HG03064 (cell line): ENCODE results near the gene TPK1.
"Not testable (repeated sequence)": the region's sequence is repeated elsewhere in the genome, so short reads cannot be mapped to it uniquely, and the experiment has no call there.

ENCODE experiments used
- ATAC-seq: cut with Tn5 transposase; IDR thresholded peaks from one replicate; pipeline ENCODE4 v1.9.1; 2021; ENCODE audit warnings: low read depth; ENCODE audit not compliant: unreplicated experiment

Gene TPK1

GRCh38 chr7:144826208-144826607 lies 9.6 kb downstream of the TPK1 start:
- ATAC-seq, result no peak

DNA sequence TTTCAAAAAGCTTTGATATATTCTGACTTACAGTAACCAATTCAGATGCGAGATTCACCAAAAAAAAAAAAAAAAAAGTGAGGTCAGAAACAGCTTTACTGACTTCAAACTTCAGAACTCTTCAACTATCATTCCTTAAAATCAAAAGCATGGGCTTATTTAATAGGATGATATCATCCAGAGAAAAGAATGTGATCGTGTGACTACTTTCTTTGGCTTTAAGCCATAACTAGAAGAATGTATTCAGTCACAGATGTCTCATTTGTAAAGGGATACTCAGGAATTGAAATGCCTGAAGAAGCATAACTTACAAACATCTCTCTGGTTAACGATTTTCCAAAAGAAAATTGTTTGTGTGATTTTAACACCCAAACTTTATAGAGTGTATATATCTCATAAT lies 11.5 kb downstream of the TPK1 start:
- ATAC-seq, result no peak

- ATAC-seq, result no peak
Observed at GRCh38 chr7:144822223-144822622, 13.6 kb downstream of the TPK1 start.

DNA sequence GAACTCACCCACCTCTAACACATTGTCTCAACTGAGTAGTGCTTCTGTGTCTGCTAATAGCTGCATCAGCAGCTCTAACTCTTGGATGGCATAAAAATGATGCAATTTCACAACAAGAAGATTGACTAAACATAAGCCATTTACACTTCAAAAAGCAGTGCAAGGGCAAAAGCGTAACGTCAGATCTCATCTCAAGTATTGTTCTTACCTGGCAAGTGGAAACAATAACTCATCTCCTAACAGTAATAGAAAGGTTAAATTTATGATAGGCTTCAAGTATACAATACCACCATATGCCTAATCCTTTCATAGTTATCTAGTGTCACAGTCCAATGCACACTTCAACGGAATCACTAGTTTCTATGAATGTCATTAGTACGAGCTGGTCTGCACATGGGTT lies 14.8 kb downstream of the TPK1 start:
- peak; percentile 43 for ATAC-seq

GRCh38 chr7:144820552-144820951 lies 15.3 kb downstream of the TPK1 start:
- peak; percentile 30 for ATAC-seq

DNA sequence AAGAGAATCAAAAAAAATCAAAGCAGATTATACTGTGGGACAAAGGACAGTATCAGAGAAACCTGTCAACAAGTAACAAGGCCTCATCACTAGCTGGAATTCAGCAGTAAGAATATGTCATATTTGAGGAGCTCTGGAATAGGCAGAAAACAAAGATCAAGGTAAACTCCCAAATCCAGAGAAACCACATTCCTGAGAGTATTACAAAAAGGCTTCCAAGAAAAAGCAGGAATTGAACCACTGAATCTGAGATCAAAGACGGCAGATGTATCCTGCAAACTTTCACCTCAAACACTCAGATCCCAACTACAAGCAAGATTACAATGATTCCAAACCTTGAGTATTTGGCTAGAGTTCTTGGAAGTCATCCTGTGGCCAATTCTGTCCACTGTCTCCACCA lies 16.3 kb downstream of the TPK1 start:
- no peak for ATAC-seq

DNA sequence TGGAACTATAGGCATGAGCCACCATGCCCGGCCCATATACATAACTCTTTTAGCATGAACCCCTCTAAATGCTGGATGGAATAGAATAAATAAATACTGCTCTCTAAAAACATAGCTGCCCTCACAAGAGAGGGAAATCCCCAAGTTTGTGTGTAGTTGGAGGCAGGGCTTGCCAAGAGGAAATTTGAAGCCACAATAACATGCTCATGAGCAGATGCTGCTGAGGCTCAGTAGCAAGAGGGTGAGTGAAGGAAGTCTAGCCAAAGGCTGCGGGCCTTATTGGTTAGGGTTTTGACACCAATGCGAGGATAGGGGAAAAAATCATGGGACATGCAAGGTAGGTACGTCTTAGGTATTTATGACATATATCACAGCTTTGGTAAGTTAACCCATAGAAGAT lies 17.3 kb downstream of the TPK1 start:
- peak; percentile 55 for ATAC-seq

- no peak for ATAC-seq
Observed at GRCh38 chr7:144817001-144817400, 18.9 kb downstream of the TPK1 start.

GRCh38 chr7:144814299-144814698 lies 21.6 kb downstream of the TPK1 start:
- ATAC-seq, result no peak

DNA sequence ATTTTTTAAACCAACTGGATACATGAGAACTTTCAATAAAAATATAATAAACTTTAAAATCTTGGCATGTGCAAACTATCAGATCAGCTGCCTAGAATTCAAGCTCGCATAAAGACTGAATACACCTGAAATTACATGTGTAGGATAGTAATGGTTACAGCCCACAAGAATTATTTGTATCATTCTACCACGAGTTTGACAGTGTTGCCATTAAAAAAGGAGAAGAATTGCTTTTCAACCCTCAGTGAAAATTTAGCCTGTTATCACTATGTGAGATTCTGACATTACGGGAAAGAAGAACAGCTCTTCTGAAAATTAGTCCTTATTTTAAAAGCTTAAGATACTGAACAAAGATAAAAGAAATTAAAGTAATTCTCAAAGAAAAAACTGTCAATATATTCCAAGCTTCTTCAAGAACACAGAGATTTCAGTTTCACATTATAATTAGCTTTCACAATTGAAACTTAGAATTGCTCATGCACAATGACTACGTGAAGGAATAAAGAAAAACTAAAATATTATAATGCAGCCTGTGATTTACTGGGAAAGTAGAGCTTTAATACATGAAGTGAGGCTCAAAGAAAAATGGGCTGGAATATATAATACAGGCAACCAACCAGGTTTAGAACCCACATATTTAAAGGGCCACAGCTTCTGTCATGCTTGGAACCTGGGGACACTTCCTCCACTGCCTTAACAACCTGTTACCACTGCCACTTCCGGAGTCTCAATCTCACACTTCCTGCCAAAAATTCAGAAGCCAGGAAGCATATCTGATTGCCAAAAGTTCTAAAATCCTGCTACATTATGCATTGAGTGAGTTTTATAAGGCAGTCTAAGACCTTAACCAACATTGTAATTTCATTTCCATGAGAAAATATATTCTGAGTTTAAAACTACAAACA lies 23.2 kb downstream of the TPK1 start:
- ATAC-seq, result peak; percentile 84

DNA sequence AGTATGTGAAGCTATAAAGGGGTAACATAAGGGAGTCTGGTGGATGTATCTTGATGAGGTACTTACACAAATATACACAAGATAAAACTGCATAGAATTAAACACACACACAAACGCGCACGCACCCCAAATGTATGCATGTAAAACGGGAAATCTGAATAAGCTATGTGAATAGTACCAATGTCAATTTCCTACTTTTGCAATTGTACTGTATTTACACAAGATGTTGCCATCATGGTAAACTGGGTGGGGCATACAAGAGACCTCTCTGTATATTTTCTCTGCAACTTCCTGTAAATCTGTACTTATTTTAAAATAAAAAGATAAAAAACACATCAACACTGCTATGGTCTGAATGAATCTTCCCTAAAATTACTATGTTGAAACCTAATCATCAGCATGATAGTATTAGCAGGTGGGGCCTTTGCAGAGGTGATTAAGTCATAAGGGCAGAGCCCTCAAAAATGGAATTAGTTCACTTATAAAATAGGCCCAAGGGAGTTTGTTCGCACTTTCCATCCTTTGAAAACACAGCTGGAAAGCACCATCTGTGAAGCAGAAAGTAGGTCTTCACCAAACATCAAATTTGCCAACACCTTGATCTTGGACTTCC lies 30.1 kb downstream of the TPK1 start:
- no peak for ATAC-seq

GRCh38 chr7:144800678-144801436 lies 35.0 kb downstream of the TPK1 start:
- not testable (repeated sequence) for ATAC-seq

DNA sequence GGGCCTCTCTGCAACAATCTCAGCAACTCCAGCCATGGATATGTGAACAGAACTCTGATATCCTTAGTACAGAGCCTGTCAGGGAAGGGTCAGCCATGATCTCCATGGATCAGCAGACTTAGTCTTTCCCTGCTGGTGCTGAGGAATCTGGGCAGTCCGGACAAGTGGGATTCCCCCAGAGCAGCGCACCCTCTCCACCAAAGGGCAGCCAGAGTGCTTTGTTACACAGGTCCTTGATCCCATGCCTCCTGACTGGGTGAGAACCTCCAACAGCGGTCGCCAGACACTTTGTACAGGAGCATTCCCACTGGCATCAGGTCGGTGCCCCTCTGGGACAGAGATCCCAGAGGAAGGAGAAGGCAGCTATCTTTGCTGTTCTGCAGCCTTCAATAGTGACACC lies 38.9 kb downstream of the TPK1 start:
- ATAC-seq, result no peak

DNA sequence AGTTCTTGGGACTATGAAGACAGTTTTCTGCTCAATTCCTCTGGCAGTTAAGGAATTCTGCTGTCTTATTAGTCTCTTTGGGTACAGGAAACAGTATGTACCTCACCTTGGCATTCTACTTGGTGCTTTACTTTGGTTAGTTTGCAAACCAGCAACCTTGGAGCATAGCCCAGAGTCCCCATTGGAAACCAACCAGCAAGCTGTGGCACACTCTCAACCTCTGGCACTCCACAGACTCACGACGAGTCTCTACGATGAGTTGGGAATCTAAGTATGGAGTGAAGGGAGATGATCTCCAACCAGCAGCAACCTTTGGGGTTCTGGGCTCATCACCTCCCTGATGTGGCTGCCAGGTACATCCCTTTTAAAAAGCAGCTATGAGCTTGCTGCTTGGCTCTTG lies 43.8 kb downstream of the TPK1 start:
- no peak for ATAC-seq

DNA sequence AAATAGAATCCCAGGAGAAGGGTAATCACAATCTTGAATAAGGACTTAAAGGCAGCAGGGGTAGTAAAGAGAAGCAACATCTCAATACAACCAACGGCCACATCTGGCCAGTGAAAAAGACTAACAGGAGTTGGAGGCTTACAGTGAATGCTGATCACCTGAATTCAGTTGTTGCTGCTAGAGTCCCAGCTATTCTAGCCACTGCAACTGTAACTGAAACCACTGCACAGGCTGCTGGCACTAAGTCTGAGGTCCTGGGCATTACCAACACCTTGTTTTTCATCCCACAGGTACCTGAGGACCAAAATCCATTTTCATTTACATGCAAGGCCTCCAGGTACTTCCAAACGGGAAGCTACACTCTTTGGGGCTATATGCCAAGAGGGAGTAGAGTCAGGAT lies 44.4 kb downstream of the TPK1 start:
- ATAC-seq, result no peak

- ATAC-seq, result no peak
Observed at GRCh38 chr7:144787127-144787526, 48.7 kb downstream of the TPK1 start.

GRCh38 chr7:144786522-144786921 lies 49.3 kb downstream of the TPK1 start:
- peak; percentile 59 for ATAC-seq

DNA sequence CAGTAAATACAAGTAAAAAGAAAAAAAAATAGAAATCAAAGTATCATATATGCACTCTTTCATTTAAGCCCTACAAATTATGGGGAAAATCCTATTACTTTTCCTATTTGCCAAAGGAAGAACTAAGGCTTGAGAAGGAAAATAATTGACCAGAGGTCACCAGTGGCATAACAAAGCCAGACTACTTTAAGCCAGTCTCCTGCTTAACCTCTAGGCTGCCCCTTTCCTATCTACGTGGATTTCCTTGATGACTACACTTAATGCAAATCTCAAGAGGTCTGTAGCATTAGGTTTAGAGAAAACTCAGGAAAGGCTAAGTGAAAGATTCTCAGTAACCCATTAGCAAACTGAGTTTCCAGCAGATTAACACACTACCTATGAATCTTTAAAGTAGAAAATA lies 49.8 kb downstream of the TPK1 start:
- ATAC-seq, result no peak

DNA sequence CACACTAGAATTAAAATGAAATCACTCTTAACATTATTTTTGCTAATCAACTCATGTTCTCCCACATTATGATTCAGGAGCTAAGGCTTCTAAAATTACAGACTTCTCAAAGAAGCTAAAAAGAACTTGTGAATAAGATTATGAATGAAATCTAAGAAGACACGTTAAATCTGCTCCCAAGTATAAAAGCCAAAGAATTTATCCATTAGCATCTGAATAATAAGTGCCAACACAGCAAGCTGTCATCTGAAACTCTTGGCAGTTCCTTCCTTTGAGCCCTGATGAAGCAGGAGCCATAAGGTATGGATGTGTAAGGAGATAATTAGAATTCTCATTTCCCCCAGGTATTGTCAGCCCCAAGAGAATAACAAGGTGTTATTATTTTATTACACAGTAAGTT lies 50.3 kb downstream of the TPK1 start:
- no peak for ATAC-seq

DNA sequence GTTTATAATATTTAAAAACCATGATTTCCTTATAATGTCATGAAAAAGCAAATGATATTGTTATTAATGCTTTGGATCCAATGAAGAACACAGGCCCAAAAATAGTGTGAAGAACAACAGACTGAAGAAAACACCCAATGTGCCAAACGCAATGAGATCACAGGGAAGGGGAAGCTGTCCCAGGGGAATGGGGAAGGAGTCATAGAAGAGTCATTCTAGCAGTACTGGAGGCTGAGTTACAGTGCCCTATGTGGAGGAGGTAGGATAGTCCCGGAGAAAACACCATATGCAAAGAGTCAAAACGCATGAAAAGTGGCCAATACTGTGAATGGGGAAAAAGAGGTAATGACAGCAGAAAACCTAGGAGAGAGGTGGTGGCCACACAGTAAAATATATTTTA lies 50.9 kb downstream of the TPK1 start:
- ATAC-seq, result no peak

DNA sequence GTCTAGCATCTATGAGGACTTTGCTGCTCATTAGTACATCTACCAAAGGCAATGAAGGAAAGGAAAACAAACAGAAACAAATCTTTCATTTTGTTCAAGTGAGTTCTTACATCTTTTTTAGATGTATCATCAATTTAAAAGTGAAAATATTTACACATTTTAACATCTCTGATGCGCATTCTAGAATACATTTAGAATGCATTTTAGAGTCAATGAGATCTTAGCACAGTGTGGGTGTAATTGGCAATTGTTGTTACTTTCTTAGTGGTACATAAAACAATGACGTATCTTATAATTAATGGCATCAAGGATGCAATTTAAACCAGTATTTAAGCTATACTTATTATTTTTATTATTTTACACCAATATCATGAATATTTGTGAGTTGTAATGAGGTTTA lies 51.4 kb downstream of the TPK1 start:
- ATAC-seq, result no peak
